ENCODE measurements around the gene MPRIP.
A peak's percentile ranks its signal among the peaks of the same experiment; 100 is the strongest.

MPRIP gene

DNA sequence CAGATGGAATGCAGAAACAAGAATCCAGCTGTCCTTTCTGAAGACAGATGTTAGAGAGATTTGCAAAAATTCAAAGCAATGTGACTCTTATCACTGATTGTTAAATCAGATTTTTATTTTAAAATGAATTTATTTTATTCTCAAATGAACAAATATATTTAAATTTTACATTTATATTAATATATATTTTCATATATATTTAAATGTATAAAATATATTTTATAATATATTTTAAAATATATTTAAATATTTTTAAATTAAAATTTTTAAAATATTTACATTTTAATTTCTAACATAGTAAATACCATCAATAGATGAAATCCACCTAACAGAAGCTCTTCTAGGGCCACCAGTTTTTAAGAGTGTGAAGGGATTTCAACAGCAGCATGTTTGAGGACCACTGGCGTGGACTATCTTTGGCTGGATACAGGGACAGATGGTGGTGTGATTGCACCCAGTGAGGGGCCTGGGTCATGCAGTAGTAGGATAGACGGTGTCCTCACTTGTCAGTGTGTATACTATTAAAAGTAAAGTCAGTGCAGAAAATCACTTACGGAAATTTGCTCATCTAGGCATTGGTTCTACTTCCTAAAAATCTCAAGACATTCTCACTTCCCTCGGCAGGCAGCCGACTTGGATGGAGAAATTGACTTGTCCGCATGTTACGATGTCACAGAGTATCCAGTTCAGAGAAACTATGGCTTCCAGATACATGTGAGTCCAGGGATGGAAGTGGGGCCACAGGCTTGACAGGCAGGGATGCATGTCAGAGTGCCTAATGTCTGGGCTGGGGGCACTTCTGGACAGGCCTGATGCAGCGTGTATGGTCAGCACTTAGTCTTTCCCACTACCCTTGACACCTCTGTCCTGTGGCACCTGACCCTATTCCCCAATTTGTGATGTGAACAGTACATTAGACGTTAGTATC, 107.5 kb downstream of the MPRIP start:
- no peak for TF ChIP-seq Cebpa-rat (IDR thresholded peaks at IDR 0.05)
- Histone ChIP-seq H4K20me1 (peaks cover 60% of the 10 kb centered on the region), H3K9me3 (no peaks in the 10 kb centered on the region), H3K4me2 (0 out of 2 replicates have a peak overlapping the region, but pooled peaks have one; percentile 58), H3K4me3 (no peak overlapping the region), H3K27me3 (no peaks in the 10 kb centered on the region), H3K4me1 (peaks cover 88% of the 10 kb centered on the region), H3K27ac (no peak overlapping the region), H3K9ac (no peak overlapping the region), H3K36me3 (peaks cover 91% of the 10 kb centered on the region)

DNA sequence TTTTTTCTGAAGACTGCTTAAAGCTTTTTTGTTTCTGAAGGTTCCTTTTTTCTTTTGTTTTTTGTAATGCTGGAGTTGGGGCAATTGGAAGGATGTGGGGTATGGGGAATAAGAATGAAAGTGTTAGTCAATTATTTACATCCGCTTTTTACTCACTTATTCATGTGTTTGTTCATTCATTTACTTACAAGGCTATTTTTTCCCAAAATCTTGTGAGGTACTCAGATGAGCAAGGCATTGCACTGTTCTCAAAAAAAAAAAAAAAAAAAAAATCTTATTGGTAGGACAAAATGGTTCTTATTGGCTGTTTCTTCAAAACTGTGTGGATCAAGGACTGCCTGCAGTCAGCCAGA, 108.2 kb downstream of the MPRIP start:
- peaks cover 97% of the 10 kb centered on the region for H3K36me3 ChIP-seq
- peaks cover 60% of the 10 kb centered on the region for H4K20me1 ChIP-seq
- H3K4me1 ChIP-seq: peaks cover 88% of the 10 kb centered on the region
- no peak overlapping the region for H3K4me3 ChIP-seq
- TF ChIP-seq Cebpa-rat (IDR thresholded peaks at IDR 0.05): no peak
- H3K9me3 ChIP-seq: no peaks in the 10 kb centered on the region
- H3K27me3 ChIP-seq: no peaks in the 10 kb centered on the region
- peak overlapping the region; percentile 58; the same call in 1 of the 2 replicates for H3K4me2 ChIP-seq
- no peak overlapping the region for H3K9ac ChIP-seq
- H3K27ac ChIP-seq: no peak overlapping the region

DNA sequence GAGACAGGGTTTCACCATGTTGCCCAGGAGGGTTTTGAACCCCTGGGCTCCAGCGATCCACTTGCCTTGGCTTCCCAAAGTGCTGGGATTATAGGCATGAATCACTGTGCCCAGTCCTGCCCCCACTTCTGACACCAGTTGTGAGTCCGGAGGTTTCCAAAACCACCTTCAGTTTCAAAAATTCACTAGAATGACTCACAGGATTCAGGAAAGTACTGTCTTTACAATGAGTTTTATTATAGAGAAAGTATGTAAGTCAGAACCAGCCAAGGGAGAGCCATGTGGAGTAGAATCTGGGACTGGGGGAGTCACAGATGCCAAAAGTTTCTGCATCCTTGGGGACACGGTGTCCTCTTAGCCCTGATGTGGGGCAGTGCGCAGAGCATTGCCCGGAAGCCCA, 108.8 kb downstream of the MPRIP start:
- TF ChIP-seq Cebpa-rat (IDR thresholded peaks at IDR 0.05): no peak
- Histone ChIP-seq H3K9ac (peak overlapping the region; percentile 25; the same call in 1 of the 2 replicates), H4K20me1 (peaks cover 60% of the 10 kb centered on the region), H3K27me3 (no peaks in the 10 kb centered on the region), H3K36me3 (peaks cover 98% of the 10 kb centered on the region), H3K4me1 (peaks cover 88% of the 10 kb centered on the region), H3K4me2 (peak overlapping the region; percentile 58), H3K9me3 (no peaks in the 10 kb centered on the region), H3K27ac (no peak overlapping the region), H3K4me3 (no peak overlapping the region)

DNA sequence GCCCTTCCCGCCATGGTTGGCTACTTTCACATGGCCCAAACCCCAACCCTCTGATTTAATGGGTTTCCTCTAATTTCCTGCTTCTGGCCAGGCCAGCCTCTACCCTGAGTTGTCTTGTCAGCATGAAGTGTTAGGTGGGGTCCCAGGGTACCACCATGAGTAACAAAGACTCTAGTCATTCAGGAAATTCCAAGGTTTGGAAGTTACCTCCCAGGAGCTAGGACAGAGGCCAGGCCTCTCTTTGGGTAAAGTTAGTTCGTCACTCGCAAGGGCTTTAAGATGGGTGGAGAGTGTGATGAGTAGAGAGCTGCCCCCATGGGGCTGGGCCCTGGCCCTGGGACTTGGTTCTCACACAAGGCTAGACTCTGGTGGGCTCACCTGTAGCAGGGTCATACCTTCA, 109.3 kb downstream of the MPRIP start:
- Histone ChIP-seq H4K20me1 (peaks cover 60% of the 10 kb centered on the region), H3K27me3 (no peaks in the 10 kb centered on the region), H3K9me3 (no peaks in the 10 kb centered on the region), H3K4me3 (no peak overlapping the region), H3K4me1 (peaks cover 88% of the 10 kb centered on the region), H3K4me2 (peak overlapping the region; percentile 58), H3K36me3 (peaks cover 98% of the 10 kb centered on the region), H3K9ac (peak overlapping the region; percentile 25; the same call in 1 of the 2 replicates), H3K27ac (peak overlapping the region; percentile 43; the same call in 1 of the 2 replicates)
- no peak for TF ChIP-seq Cebpa-rat (IDR thresholded peaks at IDR 0.05)

DNA sequence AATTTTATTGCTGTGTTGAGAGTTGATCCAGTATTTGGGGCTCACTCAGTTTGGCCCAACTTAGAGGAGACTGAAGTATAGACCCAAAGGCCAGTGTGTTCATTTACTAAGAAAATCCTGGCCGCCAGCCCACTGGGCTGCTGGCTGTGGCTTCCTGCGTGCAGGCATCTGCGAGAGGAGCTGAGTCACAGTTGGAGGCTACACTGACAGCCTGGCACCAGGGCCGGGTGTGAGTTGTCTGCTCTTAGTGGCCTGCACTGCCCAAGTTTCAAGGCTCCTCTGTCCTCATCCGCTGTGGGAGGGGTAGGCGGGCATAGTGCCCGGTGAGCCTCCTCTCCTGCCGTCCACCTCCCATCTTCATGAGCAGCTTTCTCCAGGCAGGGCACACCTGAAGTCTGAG, 109.7 kb downstream of the MPRIP start:
- Histone ChIP-seq H3K36me3 (peaks cover 98% of the 10 kb centered on the region), H3K9me3 (no peaks in the 10 kb centered on the region), H4K20me1 (peaks cover 60% of the 10 kb centered on the region), H3K4me2 (peak overlapping the region; percentile 58), H3K4me3 (no peak overlapping the region), H3K4me1 (peaks cover 86% of the 10 kb centered on the region), H3K27ac (peak overlapping the region; percentile 43; the same call in 1 of the 2 replicates), H3K9ac (0 out of 2 replicates have a peak overlapping the region, but pooled peaks have one; percentile 18), H3K27me3 (no peaks in the 10 kb centered on the region)
- TF ChIP-seq Cebpa-rat (IDR thresholded peaks at IDR 0.05): no peak

DNA sequence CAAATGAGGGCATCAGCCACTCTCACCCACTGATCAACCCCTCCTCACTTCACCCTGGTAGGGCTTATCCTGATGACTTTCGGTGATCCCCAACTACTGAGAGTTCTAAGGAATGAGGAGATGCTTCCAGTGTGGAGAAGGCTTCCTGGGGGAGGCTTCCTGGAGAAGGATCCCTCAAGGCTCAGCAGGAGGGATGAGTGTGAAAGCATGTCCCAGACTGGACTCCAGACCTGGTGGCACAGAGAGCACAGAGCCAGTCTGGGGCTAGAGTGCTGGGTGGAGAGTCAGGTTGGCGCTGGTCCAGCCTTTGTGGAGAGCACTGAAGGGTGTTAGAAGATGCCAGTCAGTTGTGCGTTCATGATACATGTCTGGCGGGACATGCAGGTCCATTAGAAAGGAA, 110.1 kb downstream of the MPRIP start:
- Histone ChIP-seq H3K4me1 (peaks cover 82% of the 10 kb centered on the region), H3K4me3 (no peak overlapping the region), H3K9ac (0 out of 2 replicates have a peak overlapping the region, but pooled peaks have one; percentile 18), H3K27me3 (no peaks in the 10 kb centered on the region), H3K27ac (peak overlapping the region; percentile 43; the same call in 1 of the 2 replicates), H3K36me3 (peaks cover 98% of the 10 kb centered on the region), H4K20me1 (peaks cover 64% of the 10 kb centered on the region), H3K9me3 (no peaks in the 10 kb centered on the region), H3K4me2 (peak overlapping the region; percentile 58)
- no peak for TF ChIP-seq Cebpa-rat (IDR thresholded peaks at IDR 0.05)

DNA sequence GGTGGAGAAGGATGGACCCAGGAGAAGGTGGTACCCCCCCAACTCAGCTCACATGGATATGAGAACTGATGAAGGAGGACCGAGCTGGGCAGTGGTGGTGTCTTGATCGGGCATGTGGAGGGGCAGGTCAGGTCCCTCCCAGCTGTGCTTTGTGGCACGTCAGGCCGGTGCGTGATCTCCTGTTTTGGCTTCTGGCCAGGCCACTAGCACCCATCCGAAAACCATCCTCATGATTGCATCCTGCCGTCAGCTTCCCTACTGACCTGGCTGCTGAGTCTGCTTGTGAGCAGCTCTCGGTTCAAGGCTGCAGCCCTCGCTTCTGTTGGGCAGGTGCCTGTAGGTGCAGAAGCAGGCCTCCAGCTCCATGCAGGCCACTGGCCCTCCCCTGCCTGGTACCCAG, 110.8 kb downstream of the MPRIP start:
- Histone ChIP-seq H3K9me3 (no peaks in the 10 kb centered on the region), H3K27me3 (no peaks in the 10 kb centered on the region), H3K36me3 (peaks cover 98% of the 10 kb centered on the region), H3K4me3 (no peak overlapping the region), H4K20me1 (peaks cover 64% of the 10 kb centered on the region), H3K4me1 (peaks cover 75% of the 10 kb centered on the region), H3K9ac (0 out of 2 replicates have a peak overlapping the region, but pooled peaks have one; percentile 18), H3K27ac (no peak overlapping the region), H3K4me2 (peak overlapping the region; percentile 58)
- no peak for TF ChIP-seq Cebpa-rat (IDR thresholded peaks at IDR 0.05)

DNA sequence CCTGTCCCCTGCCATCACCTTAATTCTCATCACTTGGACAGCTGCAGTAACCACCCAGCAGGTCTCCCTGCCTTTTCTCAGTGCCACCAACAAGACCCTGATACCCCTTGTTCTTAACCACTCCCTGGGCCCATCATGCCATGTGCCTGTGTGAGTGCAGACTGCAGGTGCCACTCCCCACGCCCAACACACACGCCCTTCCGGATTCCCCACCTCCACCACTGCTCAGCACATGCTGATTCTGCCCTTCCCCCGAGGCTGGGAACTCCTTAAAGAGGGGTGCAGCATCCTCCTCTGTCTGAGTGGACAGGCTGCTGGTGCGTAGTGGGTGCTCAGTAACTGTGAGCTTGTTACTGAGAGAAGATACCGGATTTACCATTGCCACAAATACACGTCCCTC, 111.5 kb downstream of the MPRIP start:
- H4K20me1 ChIP-seq: peaks cover 67% of the 10 kb centered on the region
- 0 out of 2 replicates have a peak overlapping the region, but pooled peaks have one; percentile 1 for H3K27ac ChIP-seq
- H3K36me3 ChIP-seq: peaks cover 98% of the 10 kb centered on the region
- H3K4me3 ChIP-seq: no peak overlapping the region
- H3K4me1 ChIP-seq: peaks cover 71% of the 10 kb centered on the region
- no peak for TF ChIP-seq Cebpa-rat (IDR thresholded peaks at IDR 0.05)
- no peak overlapping the region for H3K4me2 ChIP-seq
- H3K9me3 ChIP-seq: no peaks in the 10 kb centered on the region
- H3K27me3 ChIP-seq: no peaks in the 10 kb centered on the region
- no peak overlapping the region for H3K9ac ChIP-seq

DNA sequence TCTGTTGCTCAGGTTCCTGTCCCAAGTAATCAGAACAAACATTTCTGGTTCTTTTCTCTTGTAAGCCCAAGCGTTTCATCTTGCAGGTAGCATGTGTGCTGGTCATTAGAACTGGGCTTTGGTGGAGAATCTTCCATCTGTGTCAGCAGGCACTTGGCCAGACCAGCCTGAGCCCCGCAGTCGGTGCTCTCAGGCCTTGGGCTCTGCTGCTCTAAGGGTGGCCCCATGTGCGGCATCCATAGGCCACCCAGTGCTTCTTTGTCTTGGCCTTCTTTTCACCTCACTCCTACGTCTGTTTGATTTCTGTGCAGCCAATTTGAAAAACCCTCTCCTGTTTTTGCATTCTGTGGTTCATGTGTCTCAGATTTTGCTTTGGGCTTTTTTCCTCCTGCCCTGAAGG, 112.3 kb downstream of the MPRIP start:
- peaks cover 100% of the 10 kb centered on the region for H3K36me3 ChIP-seq
- no peak overlapping the region for H3K4me3 ChIP-seq
- peaks cover 71% of the 10 kb centered on the region for H3K4me1 ChIP-seq
- H3K4me2 ChIP-seq: peak overlapping the region; percentile 1
- TF ChIP-seq Cebpa-rat (IDR thresholded peaks at IDR 0.05): no peak
- no peaks in the 10 kb centered on the region for H3K27me3 ChIP-seq
- H3K27ac ChIP-seq: 0 out of 2 replicates have a peak overlapping the region, but pooled peaks have one; percentile 1
- 0 out of 2 replicates have a peak overlapping the region, but pooled peaks have one; percentile 11 for H3K9ac ChIP-seq
- H3K9me3 ChIP-seq: no peaks in the 10 kb centered on the region
- H4K20me1 ChIP-seq: peaks cover 76% of the 10 kb centered on the region

DNA sequence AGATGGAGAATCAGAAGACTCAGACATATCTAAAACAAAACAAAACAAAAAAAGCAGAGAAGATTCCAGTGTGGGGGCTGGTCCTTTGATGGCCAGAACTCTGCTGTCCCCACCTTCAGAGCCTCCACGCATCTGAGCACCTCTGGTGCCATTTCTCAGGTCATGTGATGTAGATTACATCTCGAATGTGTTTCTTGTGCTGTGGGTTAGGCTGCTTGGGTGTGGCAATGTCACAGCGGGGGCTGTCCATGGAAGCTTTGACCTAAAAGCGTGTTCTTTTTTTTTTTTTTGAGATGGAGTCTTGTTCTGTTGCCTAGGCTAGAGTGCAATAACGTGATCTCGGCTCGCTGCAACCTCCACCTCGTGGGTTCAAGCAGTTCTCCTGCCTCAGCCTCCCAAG, 112.7 kb downstream of the MPRIP start:
- peaks cover 76% of the 10 kb centered on the region for H4K20me1 ChIP-seq
- H3K4me3 ChIP-seq: no peak overlapping the region
- peak overlapping the region; percentile 73 for H3K4me2 ChIP-seq
- no peaks in the 10 kb centered on the region for H3K27me3 ChIP-seq
- no peaks in the 10 kb centered on the region for H3K9me3 ChIP-seq
- H3K36me3 ChIP-seq: peaks cover 100% of the 10 kb centered on the region
- H3K9ac ChIP-seq: 0 out of 2 replicates have a peak overlapping the region, but pooled peaks have one; percentile 11
- no peak for TF ChIP-seq Cebpa-rat (IDR thresholded peaks at IDR 0.05)
- H3K27ac ChIP-seq: no peak overlapping the region
- H3K4me1 ChIP-seq: peaks cover 68% of the 10 kb centered on the region

Data from BLaER1 (cell line).